GM18502 (cell line): Measurements from ENCODE around the gene PLEKHA3.
A peak's percentile ranks its signal among the peaks of the same experiment; 100 is the strongest.

Experiments used
- ATAC-seq: cut with Tn5 transposase; IDR thresholded peaks from one replicate; pipeline ENCODE4 v1.9.1; 2021; ENCODE audit warnings: mild to moderate bottlenecking; ENCODE audit not compliant: unreplicated experiment, poor library complexity

PLEKHA3 gene

DNA sequence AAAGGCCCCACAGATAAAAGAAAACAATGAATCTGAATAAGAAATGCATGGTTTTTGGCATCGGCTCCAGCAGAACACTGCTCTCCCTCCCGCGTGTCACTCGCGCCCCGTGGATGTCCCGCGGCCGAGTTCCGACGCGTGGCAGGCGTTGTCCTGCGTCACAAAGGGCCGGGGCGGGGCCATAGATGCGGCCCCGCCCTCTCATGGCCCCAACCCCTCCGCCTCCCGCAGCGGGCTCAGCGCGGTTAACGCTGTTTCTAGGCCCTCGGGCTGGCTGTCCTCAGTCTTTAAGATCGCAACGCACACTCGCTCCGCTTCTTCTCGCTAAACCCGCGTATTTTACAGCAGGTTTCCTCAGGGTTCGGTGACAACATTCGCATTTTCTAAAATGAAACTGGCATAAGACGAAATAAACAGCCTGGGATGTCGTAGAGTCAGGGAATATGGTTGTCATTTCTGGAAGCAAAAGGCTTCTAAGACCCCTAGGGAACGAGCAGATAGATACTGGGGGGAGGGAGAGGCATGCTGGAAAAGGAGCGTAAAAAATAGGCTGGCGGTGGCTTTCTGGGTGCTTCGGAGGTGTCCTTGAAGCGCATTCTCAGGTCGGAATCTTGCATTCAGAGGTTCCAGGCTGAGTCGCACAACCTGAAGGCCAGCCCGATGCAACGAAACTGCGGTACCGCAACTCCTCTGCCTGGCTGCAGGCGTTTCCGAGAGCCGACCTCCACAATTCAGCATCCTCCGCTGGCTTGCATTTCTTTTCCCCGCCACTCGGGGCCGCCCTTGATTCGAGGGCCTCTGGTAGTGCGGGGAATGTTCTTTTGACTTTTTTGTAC, 1.6 kb upstream of the PLEKHA3 start, which contains the start of gene FKBP7:
Gene FKBP7 (minus strand): TSS at position 162 of the 836 bp plus-strand sequence. CDS start 101 bp downstream, at position 61.
- ATAC-seq, result peak; percentile 54

DNA sequence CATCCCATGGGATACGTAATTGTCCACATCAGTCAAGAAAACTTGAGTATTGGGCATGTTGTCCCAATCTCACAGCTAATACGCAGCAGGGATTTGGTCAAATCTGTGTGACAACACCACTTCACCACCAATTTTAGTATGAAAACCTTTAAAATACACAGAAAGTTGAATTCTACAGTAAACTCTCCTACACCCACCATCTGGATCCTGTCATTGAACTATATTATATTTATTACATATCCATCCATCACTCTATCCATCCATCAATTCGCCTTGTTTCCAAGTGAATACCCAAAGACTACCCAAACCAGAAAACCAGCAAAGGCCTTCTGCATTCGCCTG, 1.0 kb upstream of the PLEKHA3 start:
- ATAC-seq, result no peak

DNA sequence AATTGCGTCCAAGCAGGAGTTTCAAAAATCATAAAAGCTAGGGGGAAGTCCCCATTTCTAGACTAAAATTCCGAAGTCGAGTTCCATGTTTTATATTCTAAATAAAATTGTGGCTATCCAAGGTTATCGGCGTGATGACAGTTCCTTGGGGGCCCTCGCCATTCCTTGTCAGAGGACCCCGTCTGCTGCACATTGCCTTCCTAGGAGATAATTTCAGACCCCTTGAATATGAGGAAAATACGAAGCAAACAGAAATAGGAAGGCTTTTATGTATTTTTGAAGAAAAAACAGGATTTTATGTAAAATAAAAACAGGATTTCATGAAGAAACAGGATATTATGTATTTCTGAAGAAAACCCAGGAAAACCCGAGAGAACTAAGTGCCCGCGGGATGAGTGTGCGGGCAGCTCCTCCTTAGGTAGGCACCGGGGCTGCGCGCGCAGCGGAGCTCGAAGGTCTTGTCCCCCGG, 465 bp upstream of the PLEKHA3 start:
- ATAC-seq, result no peak

GRCh38 chr2:178482437-178482836, 2.2 kb downstream of the PLEKHA3 start:
- peak; percentile 32 for ATAC-seq

GRCh38 chr2:178484245-178485041, 4.2 kb downstream of the PLEKHA3 start:
- ATAC-seq, result no peak

DNA sequence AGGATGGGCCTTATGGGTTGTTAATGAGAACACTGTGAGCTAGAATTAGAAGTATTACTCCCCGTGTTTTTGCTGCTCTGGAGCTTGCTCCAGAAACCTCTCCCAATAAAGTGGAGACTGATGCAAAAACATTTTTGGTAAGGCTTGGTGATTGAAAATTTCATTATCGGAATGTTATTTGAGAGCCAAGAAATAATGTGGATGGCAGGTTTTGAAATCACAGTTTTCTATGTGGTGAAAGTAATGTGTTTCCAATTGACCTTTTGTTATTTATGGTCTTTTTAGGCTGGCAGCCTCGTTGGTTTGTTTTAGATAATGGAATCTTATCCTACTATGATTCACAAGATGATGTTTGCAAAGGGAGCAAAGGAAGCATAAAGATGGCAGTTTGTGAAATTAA, 5.1 kb downstream of the PLEKHA3 start:
- no peak for ATAC-seq

GRCh38 chr2:178491612-178492011, 11.4 kb downstream of the PLEKHA3 start:
- ATAC-seq, result no peak

DNA sequence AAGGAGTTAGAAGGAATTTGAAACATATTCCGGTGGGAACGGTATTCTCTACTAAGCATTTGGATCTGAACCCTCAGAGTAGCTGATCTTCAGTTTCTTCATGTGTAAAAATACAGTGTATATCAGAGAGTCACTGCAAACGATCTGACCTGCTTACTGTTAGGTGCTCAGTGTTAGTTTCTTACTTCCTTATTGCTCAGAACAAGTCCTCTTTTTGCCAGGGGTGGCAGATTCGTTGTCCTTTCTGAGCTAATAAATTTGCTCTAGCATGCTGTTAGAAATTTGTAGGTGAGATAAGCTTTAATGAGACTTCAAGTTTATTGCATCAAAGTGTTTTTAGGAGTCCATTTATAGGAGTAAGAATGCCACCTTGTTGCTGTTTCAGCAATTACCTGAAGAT, 15.8 kb downstream of the PLEKHA3 start:
- no peak for ATAC-seq

DNA sequence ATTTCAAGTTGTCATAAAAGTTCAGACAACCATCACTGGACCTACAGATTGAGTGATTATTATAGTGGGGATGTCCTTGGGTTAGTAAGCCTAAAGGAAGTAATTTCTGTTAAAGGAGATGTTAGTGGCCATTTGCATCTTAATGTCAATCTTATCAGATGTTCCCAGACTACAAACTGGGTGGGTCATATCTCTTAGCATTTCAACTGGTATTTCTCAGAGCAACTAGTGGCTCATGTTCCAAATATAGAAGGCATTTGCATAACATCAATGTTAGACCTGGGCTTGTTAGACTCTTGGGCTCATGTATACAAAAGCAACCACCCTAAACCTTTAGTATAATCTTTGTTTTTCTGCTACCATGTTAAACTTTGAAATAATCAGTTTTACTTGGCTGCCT, 17.9 kb downstream of the PLEKHA3 start:
- peak; percentile 83 for ATAC-seq

GRCh38 chr2:178499640-178500039, 19.4 kb downstream of the PLEKHA3 start:
- ATAC-seq, result no peak

- no peak for ATAC-seq
These were observed 22.5 kb downstream of the PLEKHA3 start for GRCh38 chr2:178502751-178503150.

DNA sequence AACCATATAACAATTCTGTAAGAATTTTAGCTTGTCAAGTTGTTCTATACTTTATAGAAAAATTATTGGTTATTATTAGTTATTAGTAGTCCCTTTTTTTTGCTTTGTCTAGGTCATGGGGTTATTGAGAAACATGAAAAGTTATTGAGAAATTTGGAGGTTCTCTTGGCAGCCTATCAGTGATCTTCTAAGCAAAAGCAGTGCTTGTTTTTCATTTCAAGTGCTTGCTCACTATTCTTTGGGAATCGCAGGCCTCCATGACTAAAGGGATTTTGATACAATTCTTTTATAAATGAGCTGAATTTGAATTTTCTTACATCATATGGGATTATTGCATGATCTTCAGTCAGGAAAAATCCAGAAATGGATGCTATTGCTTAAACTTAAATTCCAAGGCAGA, 25.8 kb downstream of the PLEKHA3 start:
- no peak for ATAC-seq

- no peak for ATAC-seq
These were observed 26.3 kb downstream of the PLEKHA3 start for GRCh38 chr2:178506524-178506923.

DNA sequence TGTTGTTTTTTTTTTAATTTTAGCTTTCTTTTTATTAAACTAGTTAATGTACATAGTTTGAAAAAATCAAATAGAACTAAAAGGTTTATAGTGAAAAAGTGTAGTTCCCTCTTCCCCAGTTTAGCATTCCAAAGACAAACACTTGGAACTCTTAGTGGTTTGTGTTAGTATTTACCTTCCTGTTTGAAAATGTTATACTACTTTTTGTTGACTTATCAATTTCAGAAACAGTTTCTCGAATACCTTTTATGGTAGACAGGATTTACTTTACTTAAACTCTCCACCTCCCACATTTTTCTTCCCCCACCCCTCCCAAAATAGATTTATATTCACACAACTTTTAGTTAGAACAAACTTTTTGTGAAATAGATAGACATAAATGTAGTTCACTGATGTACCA, 26.7 kb downstream of the PLEKHA3 start:
- ATAC-seq, result no peak

DNA sequence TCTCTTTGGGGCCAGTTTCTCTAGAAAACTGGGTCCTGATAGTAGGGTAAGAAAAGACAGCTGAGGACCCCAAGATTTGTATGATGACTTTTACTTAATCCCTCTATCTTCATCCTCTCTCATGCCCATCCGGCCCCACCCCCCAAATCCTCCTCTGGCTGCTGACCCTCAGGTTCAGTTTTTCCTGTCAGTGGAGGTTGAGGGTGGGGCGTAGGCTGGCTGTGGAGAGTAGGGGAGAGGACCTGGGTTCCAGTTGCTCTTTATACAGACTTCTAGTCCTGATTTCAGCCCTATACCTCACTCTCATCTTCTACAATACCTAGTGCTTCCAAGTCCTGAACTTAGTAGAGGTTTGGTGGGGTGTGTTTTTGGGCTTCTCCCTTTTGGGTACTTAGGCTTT, 28.4 kb downstream of the PLEKHA3 start:
- ATAC-seq, result no peak

GRCh38 chr2:178510384-178510783, 30.1 kb downstream of the PLEKHA3 start:
- ATAC-seq, result no peak

DNA sequence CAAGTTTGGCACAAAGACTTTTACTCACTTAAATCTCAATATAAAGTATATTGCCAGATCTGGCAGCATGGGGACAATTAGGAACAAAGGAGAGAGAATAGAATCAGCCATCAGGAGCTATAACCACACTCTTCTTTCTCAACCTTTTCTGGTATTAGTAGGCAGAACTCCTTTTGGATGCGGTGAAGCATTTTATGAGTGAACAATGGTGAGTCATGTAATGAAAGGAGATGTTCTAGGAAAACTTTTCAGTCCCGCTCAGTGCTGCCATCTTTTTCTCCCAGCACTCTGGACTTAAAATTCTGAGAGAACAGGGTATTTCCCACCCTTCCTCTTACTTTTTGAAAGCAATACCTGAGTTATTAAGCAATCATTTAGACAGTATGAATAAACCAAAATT, 32.2 kb downstream of the PLEKHA3 start:
- ATAC-seq, result no peak

DNA sequence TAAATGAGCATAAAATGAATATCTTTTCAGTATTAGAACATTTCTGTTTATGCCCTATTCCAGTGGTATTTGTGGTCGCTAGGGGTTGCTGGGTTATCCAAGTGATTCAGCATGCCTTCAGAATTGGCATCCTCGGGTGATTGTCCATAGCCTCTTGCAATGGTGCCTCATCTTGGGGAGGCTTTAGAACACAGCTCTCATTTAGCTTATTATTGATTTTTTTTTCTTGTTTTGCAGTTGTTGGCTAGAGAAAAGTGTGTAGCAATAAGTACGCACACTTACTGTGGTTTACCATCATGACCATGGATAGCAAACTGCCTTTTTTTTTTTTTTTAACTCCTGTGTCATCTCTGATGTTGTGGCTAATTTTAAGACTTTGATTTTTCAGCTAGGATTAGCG, 33.6 kb downstream of the PLEKHA3 start:
- no peak for ATAC-seq

GRCh38 chr2:178514664-178515063, 34.4 kb downstream of the PLEKHA3 start:
- peak; percentile 51 for ATAC-seq

DNA sequence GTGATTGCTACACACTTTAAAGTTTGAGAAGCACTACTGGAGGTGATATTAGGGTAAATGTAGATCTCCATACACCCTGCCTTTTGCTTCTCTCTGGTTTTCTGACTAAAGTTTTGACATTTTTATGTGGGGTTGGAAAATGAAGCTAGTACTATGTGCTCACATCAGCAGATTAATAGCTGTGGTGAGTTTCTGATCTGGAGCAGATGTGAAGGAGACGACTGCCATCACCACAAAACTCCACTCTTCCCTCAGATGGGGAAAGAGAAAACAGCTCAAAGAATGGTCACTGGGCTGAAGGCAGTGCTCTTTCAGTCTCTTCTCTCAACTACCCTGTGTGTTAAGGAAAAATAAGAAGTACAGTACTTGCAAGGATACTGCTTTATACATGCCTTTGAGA, 37.2 kb downstream of the PLEKHA3 start:
- ATAC-seq, result no peak
